Middle frontal gyrus (tissue), 1 donor: ENCODE data around the gene CCBE1.
"Not testable (repeated sequence)": the region's sequence is repeated elsewhere in the genome, so short reads cannot be mapped to it uniquely, and the experiment has no call there.

Source experiments
- DNase-seq: peaks from one replicate; pipeline ENCODE4 v3.0.0-alpha.2; 2015; ENCODE audit warnings: low spot score; ENCODE audit errors: extremely low spot score

Gene CCBE1

DNA sequence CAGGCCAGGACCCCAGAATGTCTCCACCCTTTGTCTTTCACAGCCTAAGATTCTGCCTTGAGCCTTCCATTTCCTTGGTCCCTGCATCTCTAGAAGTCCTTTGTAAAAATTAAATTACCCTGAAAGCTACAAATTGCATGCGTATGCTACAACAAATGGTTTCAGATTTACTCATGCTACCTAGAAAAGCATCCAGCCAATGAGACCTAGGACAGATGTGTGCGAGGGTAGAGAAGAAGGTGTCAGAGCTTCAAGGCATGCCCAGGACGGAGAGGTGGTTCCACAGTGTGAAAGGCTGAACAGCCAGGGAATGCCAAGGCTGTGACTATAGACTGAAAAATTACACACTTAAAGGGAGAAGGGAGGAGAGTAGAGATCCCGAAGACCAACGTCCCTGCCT, 40.2 kb downstream of the CCBE1 start:
- no peak for DNase-seq

DNA sequence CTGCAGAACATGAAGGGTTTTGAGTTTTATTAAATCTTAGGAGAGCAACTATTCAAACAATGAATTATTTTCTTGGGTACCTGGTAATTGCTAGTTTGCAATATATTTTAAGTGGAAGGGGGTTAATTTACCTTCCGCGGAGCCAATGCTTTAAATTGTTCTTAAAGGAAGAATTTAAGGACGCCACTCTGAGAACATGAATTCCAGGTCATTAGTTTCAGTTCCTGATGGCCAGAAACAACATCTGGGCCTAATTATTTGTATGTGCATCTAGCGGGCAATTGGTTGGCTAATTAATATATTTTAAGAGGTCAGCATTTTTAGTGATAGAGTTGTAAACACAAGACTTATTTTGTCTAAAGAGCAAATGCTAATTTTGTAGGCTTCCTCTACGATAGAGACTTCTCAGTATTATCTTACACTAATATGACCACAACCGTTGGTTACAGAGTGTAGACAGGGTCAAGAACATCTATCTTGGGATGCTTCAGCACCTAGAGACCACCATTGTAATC, 40.8 kb downstream of the CCBE1 start:
- no peak for DNase-seq

DNA sequence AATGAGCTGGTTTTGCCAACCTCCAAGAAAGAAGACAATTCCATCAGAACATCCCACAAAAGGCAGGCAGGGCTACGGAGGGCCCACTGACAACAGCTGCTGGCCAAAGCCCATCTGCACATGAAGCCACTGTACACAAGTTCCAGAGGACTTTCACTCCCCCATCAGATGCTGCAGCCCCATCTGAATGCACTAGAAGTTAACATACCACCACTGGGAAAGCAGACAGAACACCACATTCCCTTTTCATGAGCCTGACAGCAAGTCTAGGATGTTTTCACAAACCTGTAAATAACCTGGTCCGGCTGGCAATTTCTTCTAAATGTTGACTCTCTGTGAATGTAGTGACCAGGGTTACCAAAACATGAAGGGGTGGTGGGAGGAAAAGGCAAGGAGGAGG, 41.5 kb downstream of the CCBE1 start:
- DNase-seq: no peak

DNA sequence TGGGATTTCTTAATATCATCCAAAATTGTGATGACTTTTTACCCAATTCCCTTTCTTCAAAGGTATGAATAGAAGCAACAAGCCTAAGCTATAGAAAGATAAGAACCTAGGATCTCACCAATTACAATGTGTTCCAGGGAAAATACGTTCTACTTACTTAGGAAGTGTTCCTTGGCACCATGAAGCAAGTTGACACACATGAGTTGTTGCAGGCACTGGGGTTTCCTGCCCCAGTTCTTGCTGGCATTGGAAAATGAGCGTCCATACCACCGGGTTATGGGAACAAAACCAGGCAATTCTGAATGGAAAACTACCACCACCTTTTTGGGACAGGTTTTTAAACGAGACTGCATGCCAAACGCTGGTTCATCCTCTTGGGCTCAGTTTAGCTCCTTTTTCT, 46.2 kb downstream of the CCBE1 start:
- no peak for DNase-seq

DNA sequence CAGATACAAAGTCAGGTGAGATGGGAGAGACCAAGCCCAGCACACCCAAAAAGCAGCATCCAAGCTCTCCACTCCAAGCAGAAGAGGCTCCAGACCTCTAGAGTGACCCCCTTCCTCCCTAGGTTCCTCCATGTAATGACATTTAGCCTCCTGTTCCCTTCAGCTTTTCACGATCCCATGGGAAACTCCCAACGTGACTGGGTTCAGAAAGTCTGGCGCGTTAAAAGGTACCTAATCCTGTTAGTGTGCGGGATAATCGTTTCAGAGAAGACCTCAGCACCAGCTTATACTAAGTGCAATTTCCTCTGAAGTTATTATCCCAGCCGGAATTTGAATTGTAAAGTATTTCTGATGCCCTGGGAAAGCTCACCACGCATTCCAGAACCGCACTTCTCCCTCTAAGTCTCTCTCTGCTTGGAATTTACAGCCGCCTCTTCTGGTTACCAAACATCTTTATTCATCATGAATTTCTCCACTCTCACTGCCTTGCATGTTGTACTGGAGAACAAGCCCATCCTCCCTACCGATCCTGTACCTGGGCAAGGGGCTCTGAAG, 46.9 kb downstream of the CCBE1 start:
- DNase-seq: no peak

- no peak for DNase-seq
Measured at GRCh38 chr18:59649591-59649990, 47.6 kb downstream of the CCBE1 start.

DNA sequence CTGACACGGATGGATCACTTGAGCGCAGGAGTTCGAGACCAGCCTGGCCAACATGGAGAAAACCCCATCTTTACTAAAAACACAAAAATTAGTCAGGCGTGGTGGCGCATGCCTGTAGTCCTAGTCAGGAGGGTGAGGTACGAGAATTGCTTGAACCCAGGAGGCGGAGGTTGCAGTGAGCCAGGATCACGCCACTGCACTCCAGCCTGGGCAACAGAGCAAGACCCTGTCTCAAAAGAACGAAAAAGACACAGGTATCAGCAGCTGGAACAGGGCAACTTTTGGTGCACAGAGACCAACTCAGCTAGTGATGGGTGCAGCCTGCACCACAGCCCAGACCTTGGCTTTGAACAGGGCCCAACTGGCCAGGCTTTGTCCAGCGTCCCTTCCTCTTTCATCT, 48.8 kb downstream of the CCBE1 start:
- DNase-seq: not testable (repeated sequence)

DNA sequence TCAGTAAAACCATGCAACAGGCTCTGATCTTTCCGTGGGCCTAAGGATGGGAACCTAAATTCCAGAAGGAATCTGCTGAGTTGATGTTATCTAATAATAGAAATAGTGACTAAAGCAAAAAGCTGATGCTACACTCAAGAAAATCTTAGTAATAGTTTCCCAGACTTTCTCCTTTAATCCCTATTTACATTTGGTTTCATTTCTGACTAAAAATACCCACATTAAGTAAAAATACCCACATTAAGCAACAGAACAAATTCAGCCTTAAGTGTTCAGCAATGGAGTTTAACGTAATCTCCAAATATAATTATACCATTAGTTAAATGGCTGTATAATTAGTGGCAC, 50.3 kb downstream of the CCBE1 start:
- DNase-seq: no peak

DNA sequence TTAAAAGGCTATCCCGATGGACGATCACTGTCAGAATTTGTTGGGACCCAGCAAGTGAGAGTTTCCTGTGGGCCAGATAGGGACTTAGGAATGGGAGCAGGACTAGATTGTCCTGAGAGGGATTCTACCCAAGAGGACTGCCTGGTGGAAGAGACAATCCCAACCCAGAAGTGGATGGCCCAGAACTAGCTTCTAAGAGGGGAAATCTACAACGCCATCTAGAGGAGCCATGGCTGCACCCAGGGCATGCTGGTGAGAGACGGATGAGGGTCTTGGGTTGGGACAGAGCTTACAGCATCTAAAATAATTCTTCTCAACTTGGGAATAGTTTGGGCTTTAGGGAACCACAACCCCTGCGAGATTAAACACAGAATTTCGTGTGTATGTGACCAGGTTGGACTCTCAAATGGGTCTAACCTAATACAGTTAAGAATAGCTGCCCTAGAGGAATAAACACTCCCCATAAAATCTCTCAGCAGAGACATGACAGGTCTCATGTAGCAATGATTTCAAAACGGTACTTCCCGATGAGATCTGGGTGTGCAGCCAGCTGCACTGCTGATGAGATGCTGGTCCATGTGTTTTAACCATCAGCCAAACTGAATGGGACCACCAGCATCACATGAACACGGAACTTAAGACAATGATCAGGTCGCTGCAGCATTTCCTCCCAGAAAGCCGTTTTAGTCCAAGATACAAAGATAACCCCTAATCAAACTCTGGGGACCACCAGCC, 50.8 kb downstream of the CCBE1 start:
- DNase-seq: no peak

GRCh38 chr18:59643740-59644139, 53.5 kb downstream of the CCBE1 start:
- no peak for DNase-seq

DNA sequence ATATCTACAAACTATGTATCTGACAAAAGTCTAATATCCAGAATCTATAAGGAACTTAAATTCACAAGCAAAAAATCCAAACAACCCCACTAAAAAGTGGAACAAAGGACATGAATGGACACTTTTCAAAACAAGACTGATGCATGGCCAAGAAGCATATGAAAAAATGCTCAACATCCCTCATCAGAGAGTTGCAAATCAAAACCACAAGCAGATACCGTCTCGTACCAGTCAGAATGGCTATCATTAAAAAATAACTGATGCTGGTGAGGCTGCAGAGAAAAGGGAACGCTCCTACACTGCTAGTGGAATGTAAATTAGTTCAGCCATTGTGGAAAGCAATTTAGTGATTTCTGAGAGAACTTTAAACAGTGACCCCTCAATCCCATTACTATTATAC, 56.5 kb downstream of the CCBE1 start:
- DNase-seq: no peak

GRCh38 chr18:59639821-59640220, 57.4 kb downstream of the CCBE1 start:
- DNase-seq: no peak

DNA sequence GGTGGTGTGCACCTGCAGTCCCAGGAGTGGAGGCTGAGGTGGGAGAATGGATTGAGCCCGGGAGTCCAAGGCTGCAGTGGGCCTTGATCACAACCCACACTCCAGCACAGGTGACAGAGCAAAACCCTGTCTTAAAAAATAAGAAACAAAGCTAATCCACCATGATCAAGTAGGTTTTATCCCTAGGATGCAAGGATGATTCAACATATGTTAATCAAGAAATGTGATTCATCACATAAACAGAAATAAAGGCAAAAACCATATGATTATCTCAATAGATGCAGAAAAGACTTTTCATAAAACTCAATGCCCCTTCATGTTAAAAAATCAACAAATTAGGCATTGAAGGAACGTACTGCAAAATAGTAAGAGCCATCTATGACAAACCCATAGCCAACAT, 58.1 kb downstream of the CCBE1 start:
- no peak for DNase-seq

GRCh38 chr18:59633961-59634485, 63.2 kb downstream of the CCBE1 start:
- DNase-seq: no peak

DNA sequence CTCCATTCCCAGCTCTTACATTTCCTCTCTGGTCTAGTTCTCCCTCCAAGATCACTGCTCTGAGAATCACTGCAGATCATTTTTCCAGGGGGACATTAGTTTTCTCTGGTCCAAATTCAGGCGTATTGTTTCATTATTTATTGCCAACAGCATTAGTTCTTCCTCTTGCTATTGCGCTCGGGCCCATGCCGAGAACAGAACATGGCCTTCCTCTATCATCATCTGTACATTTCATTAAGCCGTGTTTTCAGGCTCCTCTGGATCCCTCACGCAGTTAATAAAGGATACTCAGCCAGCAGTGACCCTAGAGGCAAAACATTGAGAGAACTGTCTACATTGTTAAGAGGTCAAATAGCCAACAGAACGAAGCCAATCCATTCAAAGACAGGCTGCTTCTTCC, 63.9 kb downstream of the CCBE1 start:
- no peak for DNase-seq

GRCh38 chr18:59631583-59632181, 65.5 kb downstream of the CCBE1 start:
- no peak for DNase-seq

- no peak for DNase-seq
Measured at GRCh38 chr18:59629894-59630293, 67.3 kb downstream of the CCBE1 start.

- DNase-seq: no peak
Measured at GRCh38 chr18:59628995-59629394, 68.2 kb downstream of the CCBE1 start.

- DNase-seq: no peak
Measured at GRCh38 chr18:59627414-59627813, 69.8 kb downstream of the CCBE1 start.

GRCh38 chr18:59624369-59624765, 72.9 kb downstream of the CCBE1 start:
- no peak for DNase-seq

DNA sequence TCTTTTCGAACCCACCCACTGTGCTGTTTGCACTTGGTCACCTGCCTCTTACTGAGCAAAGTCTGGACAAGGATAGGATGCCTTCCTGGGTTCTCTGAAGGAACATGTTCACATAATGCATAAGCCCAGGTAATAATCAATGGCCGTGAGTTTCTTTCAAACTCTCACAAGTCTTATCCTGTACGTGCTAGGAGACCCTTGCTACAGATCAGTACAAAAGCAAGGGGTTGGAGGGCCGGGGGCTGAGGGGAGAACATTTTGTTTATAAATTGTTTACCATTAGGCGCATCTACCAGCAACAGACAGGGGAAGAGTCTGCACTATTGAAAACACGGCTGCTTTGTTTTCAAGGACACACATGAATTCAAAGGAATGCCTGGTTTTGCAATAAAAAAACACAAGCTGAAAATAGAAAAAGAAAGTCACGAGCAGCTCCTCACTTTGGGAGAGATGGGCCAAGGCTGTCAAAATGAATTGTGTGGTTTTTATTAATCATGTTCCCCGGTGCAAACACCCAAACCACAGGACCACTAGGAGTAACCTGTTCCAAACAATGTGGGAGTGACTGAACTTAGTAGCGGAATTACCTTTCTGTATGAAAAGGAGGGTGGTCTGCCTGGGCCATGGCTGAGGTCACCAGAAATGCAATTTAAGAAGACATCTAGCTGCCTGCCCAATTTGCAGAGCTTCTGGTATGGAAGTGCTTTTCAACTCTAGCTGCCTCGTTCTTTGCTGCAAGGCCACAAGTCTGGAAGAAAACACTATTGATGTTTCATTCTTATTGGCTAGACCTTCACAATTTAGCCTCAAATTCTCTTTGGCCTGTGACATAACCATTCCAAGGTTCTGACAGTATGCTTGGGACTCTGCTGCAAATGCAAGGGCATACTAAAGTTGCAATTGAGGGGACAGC, 73.5 kb downstream of the CCBE1 start:
- no peak for DNase-seq

GRCh38 chr18:59621027-59621426, 76.2 kb downstream of the CCBE1 start:
- no peak for DNase-seq
